NCI-H345 (cell line): ENCODE data around the gene PEX12.
A peak's percentile ranks its signal among the peaks of the same experiment; 100 is the strongest.
"Not testable (repeated sequence)": the region's sequence is repeated elsewhere in the genome, so short reads cannot be mapped to it uniquely, and the experiment has no call there.

Experiments used
- DNase-seq: peaks from one replicate; lab custom pipeline; 2025; lab: John Stamatoyannopoulos, UW

Gene PEX12

GRCh38 chr17:35578197-35578928 is at the start of gene PEX12:
Gene PEX12 (minus strand): TSS chr17:35578571. CDS start chr17:35578021, 550 bp downstream.
- peak; percentile 89 for DNase-seq

- no peak for DNase-seq
These were observed 49.0 kb upstream of the PEX12 start for GRCh38 chr17:35627417-35627816.

- no peak for DNase-seq
These were observed 43.4 kb upstream of the PEX12 start for GRCh38 chr17:35621768-35622167.

GRCh38 chr17:35618628-35619027 is 40.3 kb upstream of the PEX12 start:
- no peak for DNase-seq

- DNase-seq, result no peak
These were observed 39.1 kb upstream of the PEX12 start for GRCh38 chr17:35617505-35617904.

GRCh38 chr17:35616536-35616935 is 38.2 kb upstream of the PEX12 start:
- no peak for DNase-seq

- no peak for DNase-seq
These were observed 36.4 kb upstream of the PEX12 start for GRCh38 chr17:35614810-35615209.

- peak; percentile 17 for DNase-seq
These were observed 34.7 kb upstream of the PEX12 start for GRCh38 chr17:35612924-35613521.

GRCh38 chr17:35610746-35611145 is 32.4 kb upstream of the PEX12 start:
- not testable (repeated sequence) for DNase-seq

- DNase-seq, result no peak
These were observed 31.5 kb upstream of the PEX12 start for GRCh38 chr17:35609831-35610230.

- DNase-seq, result no peak
These were observed 29.0 kb upstream of the PEX12 start for GRCh38 chr17:35607239-35607847.

GRCh38 chr17:35605678-35606077 is 27.3 kb upstream of the PEX12 start:
- DNase-seq, result no peak

GRCh38 chr17:35603674-35604073 is 25.3 kb upstream of the PEX12 start:
- DNase-seq, result no peak

- DNase-seq, result no peak
These were observed 19.2 kb upstream of the PEX12 start for GRCh38 chr17:35597604-35598003.

- no peak for DNase-seq
These were observed 18.3 kb upstream of the PEX12 start for GRCh38 chr17:35596530-35597233.

- no peak for DNase-seq
These were observed 17.7 kb upstream of the PEX12 start for GRCh38 chr17:35596072-35596471.

GRCh38 chr17:35588196-35588920 is 10.0 kb upstream of the PEX12 start:
- no peak for DNase-seq

GRCh38 chr17:35587074-35587961 is 8.9 kb upstream of the PEX12 start, which contains the start of gene AP2B1:
Gene AP2B1 (plus strand): TSS chr17:35587322. CDS start chr17:35594031, 6,709 bp downstream.
- DNase-seq, result peak; percentile 94

- no peak for DNase-seq
These were observed 8.2 kb upstream of the PEX12 start for GRCh38 chr17:35586569-35587073.

GRCh38 chr17:35584061-35584460 is 5.7 kb upstream of the PEX12 start:
- no peak for DNase-seq
